ENCODE data around the gene AOAH. TPM values are rescaled to one million over a fixed set of nuclear protein-coding genes. Genes with fewer than 3 reads are reported as not detected.

Gene AOAH
- total and polyA plus RNA-seq, 8 donors, result 1.6 to 35.8 (median 4.3) TPM; not detected in 1

DNA sequence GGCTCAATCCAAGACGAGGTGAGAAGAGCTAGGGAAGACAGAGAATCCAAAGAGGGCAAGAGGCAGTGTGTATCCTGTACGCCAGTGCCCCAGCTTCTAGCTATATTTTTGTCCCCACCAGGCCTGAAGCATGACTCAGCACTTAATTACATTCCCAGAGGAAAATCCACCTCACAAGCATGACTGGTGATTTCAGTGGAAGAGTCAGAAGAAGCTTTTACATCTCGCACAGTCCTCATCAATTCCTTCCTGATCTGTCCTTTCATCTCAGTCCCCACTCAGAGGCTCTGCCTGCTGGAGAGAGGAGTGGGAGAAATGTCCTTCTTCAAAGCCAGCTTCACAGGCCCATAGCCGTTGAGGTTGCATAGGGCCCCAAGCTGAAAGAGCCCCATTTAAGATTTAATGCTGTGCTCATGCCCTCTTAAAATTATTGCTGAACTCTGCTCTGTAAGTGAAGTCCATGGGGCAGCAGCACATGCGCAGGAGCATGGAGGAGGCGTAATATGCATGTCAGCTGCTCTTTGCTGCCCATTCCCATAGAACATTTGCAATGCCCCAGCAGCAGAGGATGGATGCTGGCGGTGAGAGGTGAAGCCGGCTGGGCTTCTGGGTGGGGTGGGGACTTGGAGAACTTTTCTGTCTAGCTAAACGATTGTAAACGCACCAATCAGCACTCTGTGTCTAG, 39.0 kb upstream of the AOAH start:
- Histone ChIP-seq H3K4me1 (no peaks in the 10 kb centered on the region), H3K9me3 (no peaks in the 10 kb centered on the region), H3K4me3 (no peak overlapping the region), H3K27me3 (no peaks in the 10 kb centered on the region), H3K36me3 (no peaks in the 10 kb centered on the region), H3K27ac (no peak overlapping the region)
- WGBS, 5 donors, result 87 to 95% (median 94%) methylated on average over 10 of the region's 10 CpGs
- intact Hi-C loops (cut with DNase I; ENCODE audit: low total_unique reads), result no loop called here
- DNase-seq, result no peak
- no peak for TF ChIP-seq EP300 (IDR thresholded peaks at IDR 0.05)
- TF ChIP-seq POLR2AphosphoS5 (IDR thresholded peaks at IDR 0.05), result no peak
- TF ChIP-seq, protein P1, sequence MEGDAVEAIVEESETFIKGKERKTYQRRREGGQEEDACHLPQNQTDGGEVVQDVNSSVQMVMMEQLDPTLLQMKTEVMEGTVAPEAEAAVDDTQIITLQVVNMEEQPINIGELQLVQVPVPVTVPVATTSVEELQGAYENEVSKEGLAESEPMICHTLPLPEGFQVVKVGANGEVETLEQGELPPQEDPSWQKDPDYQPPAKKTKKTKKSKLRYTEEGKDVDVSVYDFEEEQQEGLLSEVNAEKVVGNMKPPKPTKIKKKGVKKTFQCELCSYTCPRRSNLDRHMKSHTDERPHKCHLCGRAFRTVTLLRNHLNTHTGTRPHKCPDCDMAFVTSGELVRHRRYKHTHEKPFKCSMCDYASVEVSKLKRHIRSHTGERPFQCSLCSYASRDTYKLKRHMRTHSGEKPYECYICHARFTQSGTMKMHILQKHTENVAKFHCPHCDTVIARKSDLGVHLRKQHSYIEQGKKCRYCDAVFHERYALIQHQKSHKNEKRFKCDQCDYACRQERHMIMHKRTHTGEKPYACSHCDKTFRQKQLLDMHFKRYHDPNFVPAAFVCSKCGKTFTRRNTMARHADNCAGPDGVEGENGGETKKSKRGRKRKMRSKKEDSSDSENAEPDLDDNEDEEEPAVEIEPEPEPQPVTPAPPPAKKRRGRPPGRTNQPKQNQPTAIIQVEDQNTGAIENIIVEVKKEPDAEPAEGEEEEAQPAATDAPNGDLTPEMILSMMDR (IDR thresholded peaks at IDR 0.05), result no peak
- no peak for TF ChIP-seq POLR2A (IDR thresholded peaks at IDR 0.05)

DNA sequence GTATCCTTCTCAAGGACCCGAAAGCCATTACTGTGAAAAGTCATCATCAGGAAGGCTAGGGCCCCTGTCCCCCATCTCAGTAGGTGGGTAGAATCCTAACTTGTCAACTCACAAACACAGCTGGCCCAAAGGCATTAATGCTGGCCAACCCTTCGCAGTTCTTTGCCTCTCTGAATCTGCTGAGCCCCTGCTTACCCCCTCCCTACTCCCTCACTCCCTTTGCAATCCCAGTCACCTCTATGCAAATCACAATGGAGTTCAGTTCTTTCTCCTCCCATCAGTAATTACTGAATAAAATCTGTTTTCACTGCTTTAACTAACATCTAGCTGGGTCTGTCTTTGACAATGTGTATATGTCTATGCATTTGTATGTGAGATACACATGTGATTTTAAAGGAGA, 38.1 kb upstream of the AOAH start:
- H3K4me3 ChIP-seq, result no peak overlapping the region
- no peaks in the 10 kb centered on the region for H3K4me1 ChIP-seq
- no peak for DNase-seq
- 73 to 88% (median 83%) methylated on average over 2 of the region's 2 CpGs for WGBS, 5 donors
- no peak overlapping the region for H3K27ac ChIP-seq
- H3K9me3 ChIP-seq, result no peaks in the 10 kb centered on the region
- TF ChIP-seq POLR2AphosphoS5 (IDR thresholded peaks at IDR 0.05) (no peak), POLR2A (IDR thresholded peaks at IDR 0.05) (no peak), EP300 (IDR thresholded peaks at IDR 0.05) (no peak)
- TF ChIP-seq, protein P1 (IDR thresholded peaks at IDR 0.05), result no peak
- intact Hi-C loops (cut with DNase I; ENCODE audit: low total_unique reads), result no loop called here
- no peaks in the 10 kb centered on the region for H3K27me3 ChIP-seq
- no peaks in the 10 kb centered on the region for H3K36me3 ChIP-seq

DNA sequence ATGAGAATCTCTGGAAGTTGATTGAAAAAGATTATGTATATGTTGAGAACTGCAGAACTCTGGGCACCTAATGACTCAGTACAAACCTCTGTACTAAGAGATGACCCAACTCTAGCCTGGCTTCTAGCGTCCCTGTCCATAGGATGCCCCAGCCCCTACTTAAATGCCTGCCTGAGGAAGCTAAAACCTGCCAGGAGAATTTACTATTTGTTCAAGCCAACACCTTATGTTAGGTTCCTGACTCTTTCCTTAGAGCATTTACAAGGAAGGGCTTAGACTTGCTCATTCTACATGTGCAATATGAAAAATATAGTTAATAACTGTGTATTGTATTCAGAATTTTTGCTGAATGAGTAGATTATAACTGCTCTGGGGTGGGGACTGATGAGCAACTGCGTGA, 37.5 kb upstream of the AOAH start:
- intact Hi-C loops (cut with DNase I; ENCODE audit: low total_unique reads), result no loop called here
- H3K4me3 ChIP-seq, result no peak overlapping the region
- H3K4me1 ChIP-seq, result no peaks in the 10 kb centered on the region
- TF ChIP-seq POLR2A (IDR thresholded peaks at IDR 0.05) (no peak), EP300 (IDR thresholded peaks at IDR 0.05) (no peak), POLR2AphosphoS5 (IDR thresholded peaks at IDR 0.05) (no peak)
- TF ChIP-seq, protein P1 (IDR thresholded peaks at IDR 0.05), result no peak
- no peaks in the 10 kb centered on the region for H3K36me3 ChIP-seq
- 74 to 86% (median 86%) methylated on average over 2 of the region's 2 CpGs for WGBS, 5 donors
- no peak for DNase-seq
- no peaks in the 10 kb centered on the region for H3K9me3 ChIP-seq
- no peak overlapping the region for H3K27ac ChIP-seq
- H3K27me3 ChIP-seq, result no peaks in the 10 kb centered on the region

DNA sequence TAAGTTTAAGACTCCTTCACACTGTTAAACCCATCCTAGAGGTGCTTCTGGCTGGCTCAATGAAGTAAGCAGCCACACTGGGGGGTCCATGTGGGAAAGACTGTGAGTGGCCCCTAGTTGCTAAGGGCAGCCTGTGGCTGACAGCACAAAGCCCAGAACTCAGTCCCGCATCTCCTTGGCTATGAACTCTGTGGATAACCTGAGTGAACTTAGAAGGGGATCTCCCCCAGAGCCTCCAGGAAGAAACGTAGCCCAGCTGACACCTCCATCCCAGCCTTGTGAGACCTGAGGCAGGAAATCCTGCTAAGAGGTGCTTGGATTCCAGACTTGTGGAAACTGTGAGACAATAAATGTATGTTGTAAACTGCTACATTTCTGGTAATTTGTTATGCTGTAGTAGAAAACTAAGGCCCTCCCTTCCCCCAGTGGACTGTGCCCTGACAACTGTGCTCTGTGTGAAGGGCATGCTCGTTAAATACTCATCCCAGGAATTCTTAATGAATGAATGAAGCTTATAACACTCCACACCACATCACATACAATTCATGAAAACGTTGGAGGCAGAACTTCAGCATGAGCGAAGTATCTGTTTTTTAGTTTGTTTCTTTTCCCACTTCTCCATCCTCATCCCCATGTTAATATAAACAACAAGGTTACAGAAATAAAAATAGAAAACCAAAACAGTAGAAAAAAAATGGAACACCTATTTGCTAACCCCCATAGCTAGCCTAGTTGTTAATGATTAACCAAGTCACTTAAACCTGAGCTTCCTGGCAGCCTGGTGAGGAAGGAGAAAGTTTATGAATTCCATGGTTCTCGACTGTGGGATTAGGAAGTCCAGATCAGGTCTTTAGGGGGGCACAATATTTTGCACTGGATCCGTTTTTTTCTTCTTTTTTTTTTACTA, 36.8 kb upstream of the AOAH start:
- no peak for TF ChIP-seq EP300 (IDR thresholded peaks at IDR 0.05)
- TF ChIP-seq POLR2A (IDR thresholded peaks at IDR 0.05), result no peak
- TF ChIP-seq, protein P1 (IDR thresholded peaks at IDR 0.05), result no peak
- no peak for TF ChIP-seq POLR2AphosphoS5 (IDR thresholded peaks at IDR 0.05)
- Histone ChIP-seq H3K4me1 (peaks cover 0 to 2% (median 0%) of the 10 kb centered on the region in 4 donors), H3K27ac (no peak overlapping the region), H3K9me3 (no peaks in the 10 kb centered on the region), H3K36me3 (no peaks in the 10 kb centered on the region), H3K27me3 (no peaks in the 10 kb centered on the region), H3K4me3 (no peak overlapping the region)
- intact Hi-C loops (cut with DNase I; ENCODE audit: low total_unique reads), result no loop called here
- DNase-seq, result no peak
- 75 to 82% (median 78%) methylated on average over 7 of the region's 7 CpGs for WGBS, 5 donors
